Peyer's patch (tissue), 4 donors: Measurements from ENCODE around the gene MCF2L2. TPM values are rescaled to one million over a fixed set of nuclear protein-coding genes. Genes with fewer than 3 reads are reported as not detected.

ENCODE experiments used
- DNase-seq, 3 donors: peaks; one replicate each; pipeline ENCODE4 v3.0.0-alpha.2; 2017 to 2019
- H3K27ac ChIP-seq, 4 donors: fragments of 200-600 bp; sonication (generic); one replicate each; pipeline ENCODE4 v1.5.1; 2016 to 2019
- H3K27me3 ChIP-seq, 2 donors: fragments of 200-600 bp; sonication (generic); one replicate each; pipeline ENCODE4 v1.5.1; 2019
- H3K36me3 ChIP-seq, 3 donors: fragments of 200-600 bp; sonication (generic); one replicate each; pipeline ENCODE4 v1.5.1; 2016 to 2019
- H3K4me1 ChIP-seq, 4 donors: fragments of 200-600 bp; sonication (generic); one replicate each; pipeline ENCODE4 v1.5.1; 2016 to 2019
- H3K4me3 ChIP-seq, 4 donors: fragments of 200-600 bp; sonication (generic); 1 replicate in 3 of 4; 2 replicates in 1 of 4; pipeline ENCODE4 v1.5.1; 2016 to 2019; ENCODE audit warnings: mild to moderate bottlenecking in 1 of 4
- H3K9me3 ChIP-seq, 4 donors: fragments of 200-600 bp; sonication (generic); one replicate each; pipeline ENCODE4 v1.5.1; 2016 to 2019; ENCODE audit warnings: mild to moderate bottlenecking in 1 of 4
- POLR2A ChIP-seq, 2 donors: fragments of 450-650 bp; IDR thresholded peaks; one replicate each; pipeline ENCODE4 v1.5.1; 2017; ENCODE audit warnings: antibody characterized with exemption in 2 of 2, mild to moderate bottlenecking in 2 of 2, moderate library complexity in 2 of 2
- total RNA-seq, 4 donors: library from RNA; depleted of rRNA; stranded (reverse); fragments of >200 nt; gene quantifications; one replicate each; pipeline ENCODE4 v1.1.0, GENCODE V29; 2016
- TF ChIP-seq, protein P1 (sequence below), 6 experiments: fragments of 450-650 bp in 4 of 6; fragments of 200-600 bp in 2 of 6; sonication (generic) in 1 of 6; IDR thresholded peaks; one replicate each; pipeline ENCODE4 v1.5.1; 2017 to 2019; ENCODE audit warnings: antibody characterized with exemption in 6 of 6, mild to moderate bottlenecking in 3 of 6, moderate library complexity in 1 of 6

Gene MCF2L2
- total RNA-seq, 4 donors from 2014 or later, result 0.67 to 12.4 (median 1.1) TPM

DNA sequence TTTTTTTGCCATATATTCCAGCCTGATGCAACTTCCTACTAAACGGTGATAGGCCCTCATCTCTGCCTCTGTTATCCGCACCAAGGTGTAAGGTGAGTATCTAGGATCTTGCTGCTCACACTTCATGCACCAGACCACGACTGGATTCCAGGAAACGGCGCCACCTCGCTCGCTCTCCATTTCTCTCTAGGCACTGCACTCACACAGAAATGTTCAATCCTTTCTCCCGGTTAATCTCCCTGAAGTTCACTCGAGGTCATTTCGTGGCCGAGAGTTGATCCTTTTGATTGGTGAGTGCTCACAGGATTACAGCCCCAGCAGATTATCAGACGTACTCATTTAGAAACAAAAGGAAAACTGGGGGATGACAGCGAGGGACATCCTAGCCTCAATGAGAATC is 28.1 kb downstream of the MCF2L2 start:
- no peaks in the 10 kb centered on the region for H3K9me3 ChIP-seq
- no peaks in the 10 kb centered on the region for H3K4me1 ChIP-seq
- H3K27me3 ChIP-seq, result no peaks in the 10 kb centered on the region
- no peak for DNase-seq
- no peak overlapping the region for H3K27ac ChIP-seq
- TF ChIP-seq, protein P1, sequence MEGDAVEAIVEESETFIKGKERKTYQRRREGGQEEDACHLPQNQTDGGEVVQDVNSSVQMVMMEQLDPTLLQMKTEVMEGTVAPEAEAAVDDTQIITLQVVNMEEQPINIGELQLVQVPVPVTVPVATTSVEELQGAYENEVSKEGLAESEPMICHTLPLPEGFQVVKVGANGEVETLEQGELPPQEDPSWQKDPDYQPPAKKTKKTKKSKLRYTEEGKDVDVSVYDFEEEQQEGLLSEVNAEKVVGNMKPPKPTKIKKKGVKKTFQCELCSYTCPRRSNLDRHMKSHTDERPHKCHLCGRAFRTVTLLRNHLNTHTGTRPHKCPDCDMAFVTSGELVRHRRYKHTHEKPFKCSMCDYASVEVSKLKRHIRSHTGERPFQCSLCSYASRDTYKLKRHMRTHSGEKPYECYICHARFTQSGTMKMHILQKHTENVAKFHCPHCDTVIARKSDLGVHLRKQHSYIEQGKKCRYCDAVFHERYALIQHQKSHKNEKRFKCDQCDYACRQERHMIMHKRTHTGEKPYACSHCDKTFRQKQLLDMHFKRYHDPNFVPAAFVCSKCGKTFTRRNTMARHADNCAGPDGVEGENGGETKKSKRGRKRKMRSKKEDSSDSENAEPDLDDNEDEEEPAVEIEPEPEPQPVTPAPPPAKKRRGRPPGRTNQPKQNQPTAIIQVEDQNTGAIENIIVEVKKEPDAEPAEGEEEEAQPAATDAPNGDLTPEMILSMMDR (IDR thresholded peaks at IDR 0.05), result no peak
- TF ChIP-seq POLR2A (IDR thresholded peaks at IDR 0.05), result no peak
- no peak overlapping the region for H3K4me3 ChIP-seq
- H3K36me3 ChIP-seq, result no peaks in the 10 kb centered on the region

DNA sequence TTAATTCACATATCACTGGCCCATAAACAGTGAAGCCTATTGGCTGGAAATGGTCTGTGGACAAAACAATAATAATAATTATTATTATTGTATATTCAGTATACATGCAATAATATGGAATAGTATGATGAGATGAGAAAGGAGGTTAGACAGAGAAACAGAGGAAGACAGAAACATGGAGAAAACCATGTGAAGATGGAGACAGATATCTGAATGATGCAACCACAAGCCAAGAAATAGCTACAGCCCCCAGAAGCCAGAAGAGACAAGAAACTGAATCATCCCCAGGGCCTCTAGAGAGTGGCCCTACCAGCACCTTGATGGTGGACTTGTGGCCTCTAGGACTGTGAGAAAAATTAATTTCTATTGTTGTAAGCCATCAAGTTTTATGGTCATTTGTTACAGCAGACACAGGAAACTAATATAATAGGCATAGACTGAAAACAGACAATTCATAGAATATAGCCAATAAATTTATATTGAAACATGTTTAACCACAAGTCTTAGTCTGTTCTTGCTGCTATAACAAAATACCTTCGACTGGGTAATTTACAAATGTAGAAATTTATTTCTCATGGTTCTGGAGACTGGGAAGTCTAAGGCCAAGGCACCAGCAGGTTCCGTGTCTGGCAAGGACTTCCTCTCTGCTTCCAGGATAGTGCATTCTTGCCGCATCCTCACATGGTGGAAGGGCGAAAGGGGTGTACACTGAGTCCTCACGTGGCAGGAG is 31.6 kb downstream of the MCF2L2 start:
- DNase-seq, result no peak
- no peak overlapping the region for H3K27ac ChIP-seq

DNA sequence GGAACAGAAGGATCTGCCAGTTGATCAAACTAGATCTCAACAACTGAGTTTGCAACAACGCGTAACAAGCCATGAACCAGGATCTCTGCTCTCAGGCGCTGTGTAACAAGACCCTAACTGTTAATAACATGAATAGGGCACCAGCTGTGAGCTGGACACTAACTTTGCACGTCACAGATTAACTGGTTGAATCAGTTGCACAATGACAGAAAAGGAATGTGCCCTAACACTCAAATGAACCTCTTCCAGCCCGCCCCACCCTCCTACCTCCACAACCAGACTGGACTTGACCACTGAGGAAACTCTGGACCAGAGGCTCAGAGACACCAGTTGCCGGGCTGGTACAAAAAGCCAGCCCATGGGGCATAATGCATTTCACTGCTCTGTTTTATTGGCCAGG is 34.3 kb downstream of the MCF2L2 start:
- H3K27me3 ChIP-seq, result no peaks in the 10 kb centered on the region
- H3K27ac ChIP-seq, result no peak overlapping the region
- no peaks in the 10 kb centered on the region for H3K9me3 ChIP-seq
- no peak overlapping the region for H3K4me3 ChIP-seq
- TF ChIP-seq, protein P1 (IDR thresholded peaks at IDR 0.05), result no peak
- no peak for TF ChIP-seq POLR2A (IDR thresholded peaks at IDR 0.05)
- no peak for DNase-seq
- H3K36me3 ChIP-seq, result no peaks in the 10 kb centered on the region
- H3K4me1 ChIP-seq, result no peaks in the 10 kb centered on the region

More for the DNA sequence above, 31.6 kb downstream of the MCF2L2 start:
- TF ChIP-seq, protein P1 (IDR thresholded peaks at IDR 0.05), result no peak
- TF ChIP-seq POLR2A (IDR thresholded peaks at IDR 0.05), result no peak
- no peaks in the 10 kb centered on the region for H3K4me1 ChIP-seq
- H3K36me3 ChIP-seq, result no peaks in the 10 kb centered on the region
- H3K27me3 ChIP-seq, result no peaks in the 10 kb centered on the region
- H3K9me3 ChIP-seq, result no peaks in the 10 kb centered on the region
- no peak overlapping the region for H3K4me3 ChIP-seq

GRCh38 chr3:183393625-183394024 is 34.8 kb downstream of the MCF2L2 start:
- no peaks in the 10 kb centered on the region for H3K4me1 ChIP-seq
- DNase-seq, result no peak
- H3K4me3 ChIP-seq, result no peak overlapping the region
- H3K27me3 ChIP-seq, result no peaks in the 10 kb centered on the region
- H3K36me3 ChIP-seq, result no peaks in the 10 kb centered on the region
- H3K27ac ChIP-seq, result no peak overlapping the region
- TF ChIP-seq POLR2A (IDR thresholded peaks at IDR 0.05), result no peak
- TF ChIP-seq, protein P1 (IDR thresholded peaks at IDR 0.05), result no peak
- no peaks in the 10 kb centered on the region for H3K9me3 ChIP-seq

DNA sequence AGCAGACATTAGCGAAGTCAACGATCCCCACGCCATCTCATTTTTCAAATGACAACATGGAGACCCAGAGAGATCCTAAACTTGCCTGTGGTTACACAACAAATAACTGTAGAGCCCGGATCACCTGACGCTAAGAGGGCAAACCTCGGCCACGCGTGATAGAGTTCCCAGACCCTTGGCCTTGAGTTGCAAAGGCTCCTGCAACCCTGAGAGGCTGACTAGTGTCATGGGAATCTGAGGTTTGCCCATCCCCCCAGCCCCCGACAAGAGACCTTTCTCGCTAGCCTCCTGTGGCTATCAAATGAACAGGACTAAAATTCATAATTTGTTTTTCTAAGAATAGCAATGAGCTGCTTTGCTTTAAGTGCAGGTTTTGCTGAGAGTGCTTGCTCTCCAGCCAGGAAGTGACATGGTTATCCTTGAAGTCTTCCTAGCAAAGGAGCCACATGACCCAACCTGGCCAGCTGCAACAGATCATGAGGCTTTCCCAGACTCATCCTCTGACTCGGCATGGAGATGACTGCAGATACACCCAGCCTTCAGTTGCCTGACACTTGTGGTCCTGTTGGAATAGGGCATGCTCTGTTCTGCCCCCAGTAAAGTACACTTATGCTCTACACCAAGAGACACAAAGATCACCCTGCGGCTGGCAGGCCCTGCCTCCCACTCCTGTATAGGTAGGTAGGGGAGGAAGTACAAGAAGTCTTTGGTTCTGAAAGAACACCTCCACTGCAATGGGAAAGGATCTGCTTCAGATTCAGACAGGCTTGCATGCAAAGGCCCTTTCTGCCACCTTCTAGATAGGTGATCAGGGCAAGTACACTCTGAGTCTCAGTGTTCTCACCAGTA is 36.0 kb downstream of the MCF2L2 start:
- Histone ChIP-seq H3K27ac (no peak overlapping the region), H3K27me3 (no peaks in the 10 kb centered on the region), H3K9me3 (no peaks in the 10 kb centered on the region), H3K4me1 (no peaks in the 10 kb centered on the region), H3K36me3 (no peaks in the 10 kb centered on the region), H3K4me3 (no peak overlapping the region)
- DNase-seq, result no peak
- TF ChIP-seq, protein P1 (IDR thresholded peaks at IDR 0.05), result no peak
- TF ChIP-seq POLR2A (IDR thresholded peaks at IDR 0.05), result no peak
